H9 (cell line): ENCODE data around the gene BNIP5. TPM values are rescaled to one million over a fixed set of nuclear protein-coding genes. Genes with fewer than 3 reads are reported as not detected.

ENCODE experiments used
- DNase-seq: peaks from one replicate; pipeline ENCODE4 v3.0.0-alpha.2; 2017
- H2AFZ ChIP-seq: one replicate; pipeline ENCODE4 v1.6.1; 2013; ENCODE audit warnings: mild to moderate bottlenecking, low read length, control low read depth, moderate library complexity
- H2AK5ac ChIP-seq: 2 replicates; pipeline ENCODE4 v1.6.1; 2013; ENCODE audit warnings: low read length, control low read depth, mixed read lengths; ENCODE audit not compliant: insufficient read length
- H2BK120ac ChIP-seq: one replicate; pipeline ENCODE4 v1.6.1; 2013; ENCODE audit warnings: low read depth, mild to moderate bottlenecking, low read length, control low read depth, inconsistent platforms; ENCODE audit not compliant: poor library complexity, severe bottlenecking
- H2BK12ac ChIP-seq: 2 replicates; pipeline ENCODE4 v1.6.1; 2013; ENCODE audit warnings: low read length, control low read depth, mixed read lengths, low read depth; ENCODE audit not compliant: insufficient read length
- H2BK15ac ChIP-seq: 2 replicates; pipeline ENCODE4 v1.6.1; 2013; ENCODE audit warnings: low read depth, low read length, control low read depth
- H2BK20ac ChIP-seq: one replicate; pipeline ENCODE4 v1.6.1; 2013; ENCODE audit warnings: low read depth, mild to moderate bottlenecking, low read length, control low read depth, inconsistent platforms; ENCODE audit not compliant: poor library complexity, severe bottlenecking
- H2BK5ac ChIP-seq: 2 replicates; pipeline ENCODE4 v1.6.1; 2013; ENCODE audit warnings: low read length, control low read depth, mixed read lengths; ENCODE audit not compliant: insufficient read length
- H3K14ac ChIP-seq: 2 replicates; pipeline ENCODE4 v1.6.1; 2013; ENCODE audit warnings: low read length, control low read depth; ENCODE audit not compliant: insufficient read depth
- H3K18ac ChIP-seq: 2 replicates; pipeline ENCODE4 v1.6.1; 2013; ENCODE audit warnings: low read depth, mild to moderate bottlenecking, mixed read lengths, low read length, control low read depth; ENCODE audit not compliant: insufficient read length
- H3K23ac ChIP-seq: 2 replicates; pipeline ENCODE4 v1.6.1; 2013; ENCODE audit warnings: low read length, control low read depth, mixed read lengths, low read depth; ENCODE audit not compliant: insufficient read length
- H3K23me2 ChIP-seq: 2 replicates; pipeline ENCODE4 v1.6.1; 2013; ENCODE audit warnings: low read depth, mild to moderate bottlenecking, mixed read lengths, low read length, control low read depth; ENCODE audit not compliant: insufficient read length, poor library complexity, severe bottlenecking
- H3K27ac ChIP-seq: 2 replicates; pipeline ENCODE4 v1.5.1; 2013; ENCODE audit warnings: low read length, control low read depth, mixed read lengths, low read depth; ENCODE audit not compliant: insufficient read length
- H3K27me3 ChIP-seq: 2 replicates; pipeline ENCODE4 v1.6.1; 2013; ENCODE audit warnings: low read length, control low read depth, inconsistent platforms; ENCODE audit not compliant: insufficient read depth
- H3K4ac ChIP-seq: 2 replicates; pipeline ENCODE4 v1.6.1; 2013; ENCODE audit warnings: low read depth, mild to moderate bottlenecking, control low read depth, inconsistent platforms, low read length, moderate library complexity
- H3K4me1 ChIP-seq: 2 replicates; pipeline ENCODE4 v1.6.1; 2013; ENCODE audit warnings: low read length, control low read depth, inconsistent platforms; ENCODE audit not compliant: insufficient read depth
- H3K4me2 ChIP-seq: 2 replicates; pipeline ENCODE4 v1.6.1; 2013; ENCODE audit warnings: low read length, control low read depth, mixed read lengths; ENCODE audit not compliant: insufficient read length, insufficient read depth
- H3K56ac ChIP-seq: 2 replicates; pipeline ENCODE4 v1.6.1; 2013; ENCODE audit warnings: low read depth, mild to moderate bottlenecking, mixed read lengths, low read length, control low read depth; ENCODE audit not compliant: insufficient read length
- H3K79me1 ChIP-seq: 2 replicates; pipeline ENCODE4 v1.6.1; 2013; ENCODE audit warnings: low read depth, mild to moderate bottlenecking, moderate library complexity, low read length, control low read depth, inconsistent platforms; ENCODE audit not compliant: insufficient read depth, poor library complexity, severe bottlenecking
- H3K79me2 ChIP-seq: 2 replicates; pipeline ENCODE4 v1.6.1; 2013; ENCODE audit warnings: low read length, control low read depth, inconsistent platforms; ENCODE audit not compliant: insufficient read depth
- H3K9ac ChIP-seq: 2 replicates; pipeline ENCODE4 v1.6.1; 2013; ENCODE audit warnings: low read length, control low read depth, mixed read lengths; ENCODE audit not compliant: insufficient read length; ENCODE audit errors: extremely low read depth
- H3K9me3 ChIP-seq: one replicate; pipeline ENCODE4 v1.6.1; 2013; ENCODE audit warnings: low read depth, low read length, inconsistent platforms; ENCODE audit not compliant: control insufficient read depth
- H3T11ph ChIP-seq: one replicate; pipeline ENCODE4 v1.6.1; 2013; ENCODE audit warnings: mild to moderate bottlenecking, low read length, control low read depth, inconsistent platforms
- H4K20me1 ChIP-seq: one replicate; pipeline ENCODE4 v1.6.1; 2013; ENCODE audit not compliant: control insufficient read depth, insufficient read length, insufficient read depth
- H4K5ac ChIP-seq: 2 replicates; pipeline ENCODE4 v1.6.1; 2013; ENCODE audit warnings: low read depth, mild to moderate bottlenecking, mixed read lengths, low read length, control low read depth; ENCODE audit not compliant: insufficient read length
- H4K8ac ChIP-seq: replicated peaks from 2 replicates; pipeline ENCODE4 v1.6.1; 2013; ENCODE audit warnings: low read length, control low read depth, mixed read lengths, low read depth; ENCODE audit not compliant: insufficient read length
- H4K91ac ChIP-seq: 2 replicates; pipeline ENCODE4 v1.6.1; 2013; ENCODE audit warnings: low read depth, mild to moderate bottlenecking, moderate library complexity, mixed read lengths, low read length, control low read depth; ENCODE audit not compliant: insufficient read length
- H3K27ac Mint-ChIP-seq, 3 experiments: 2 replicates in 2 of 3; 3 replicates in 1 of 3; pipeline ENCODE4 v1.8.0; 2020 to 2021; ENCODE audit warnings: mixed read lengths in 3 of 3, mild to moderate bottlenecking in 1 of 3, moderate library complexity in 1 of 3
- H3K27me3 Mint-ChIP-seq: 2 replicates; pipeline ENCODE4 v1.8.0; 2021; ENCODE audit warnings: low read depth, mild to moderate bottlenecking, moderate library complexity, mixed read lengths
- H3K36me3 Mint-ChIP-seq, 3 experiments: 2 replicates in 2 of 3; 3 replicates in 1 of 3; pipeline ENCODE4 v1.8.0; 2020 to 2021; ENCODE audit warnings: low read depth in 3 of 3, mixed read lengths in 3 of 3; ENCODE audit not compliant: insufficient read depth in 1 of 3
- H3K4me1 Mint-ChIP-seq, 2 experiments: 2 replicates each; pipeline ENCODE4 v1.8.0; 2020; ENCODE audit warnings: mixed read lengths in 2 of 2
- H3K4me3 Mint-ChIP-seq, 2 experiments: 2 replicates in 1 of 2; 3 replicates in 1 of 2; pipeline ENCODE4 v1.8.0; 2020 to 2021; ENCODE audit warnings: mild to moderate bottlenecking in 2 of 2, mixed read lengths in 2 of 2, moderate library complexity in 1 of 2
- H3K9me3 Mint-ChIP-seq, 2 experiments: 2 replicates in 1 of 2; 3 replicates in 1 of 2; pipeline ENCODE4 v1.8.0; 2020; ENCODE audit warnings: mild to moderate bottlenecking in 2 of 2, mixed read lengths in 2 of 2, moderate library complexity in 1 of 2
- WGBS: extraction: QIAGEN DNeasy Blood & Tissue Kit; methylation state at CpG from one replicate; pipeline ENCODE4 v1.1.7; 2013; ENCODE audit warnings: missing lambda C conversion rate, low lambda C conversion rate, mixed read lengths; ENCODE audit not compliant: insufficient read length; ENCODE audit errors: extremely low coverage; 5-methylcytosine and 5-hydroxymethylcytosine counted together
- total RNA-seq: library from RNA; stranded (reverse); gene quantifications from 2 replicates; pipeline ENCODE4 v1.2.1, GENCODE V29; 2021
- TF ChIP-seq, protein P1 (sequence below): fragments of 200-600 bp; sonication (generic); conservative IDR thresholded peaks from 3 replicates; pipeline ENCODE4 v1.8.0; 2021; ENCODE audit warnings: antibody characterized with exemption, mild to moderate bottlenecking

BNIP5 gene
- total RNA-seq, 1 experiment from 2014 or later = not detected

DNA sequence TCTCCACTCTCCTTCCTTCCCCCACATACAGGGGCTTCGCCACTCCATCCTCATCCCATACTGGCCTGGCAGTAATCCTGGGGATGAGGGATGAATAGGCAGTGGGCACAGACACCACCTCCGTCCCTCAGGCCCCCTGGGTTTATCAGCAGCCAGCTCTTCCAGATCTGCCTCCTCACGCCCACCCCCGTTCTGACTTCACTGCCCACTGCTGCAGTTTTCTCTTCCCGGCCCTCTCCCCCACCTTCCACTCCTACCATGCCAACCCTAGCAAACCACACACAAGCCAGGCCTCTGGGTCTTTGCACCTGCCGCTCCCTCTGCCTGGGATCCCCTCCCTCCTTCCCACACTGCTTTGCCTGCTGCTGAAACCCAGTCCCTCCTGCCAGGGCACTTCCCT lies 44.5 kb downstream of the BNIP5 start:
- H3K4me2 ChIP-seq = no peak overlapping the region
- no peak overlapping the region for H3K27ac ChIP-seq
- Mint-ChIP-seq H3K4me1 (peaks cover 10 to 16% of the 10 kb centered on the region in 2 experiments), H3K36me3 (no peaks in the 10 kb centered on the region; a peak in 1 of 7 replicates), H3K9me3 (no peaks in the 10 kb centered on the region), H3K4me3 (no peak overlapping the region), H3K27ac (no peak overlapping the region), H3K27me3 (no peaks in the 10 kb centered on the region)
- H3K9ac ChIP-seq = no peak overlapping the region
- no peak overlapping the region for H4K8ac ChIP-seq
- no peak for DNase-seq
- H3K27me3 ChIP-seq = no peaks in the 10 kb centered on the region
- no peaks in the 10 kb centered on the region for H3K9me3 ChIP-seq
- H3T11ph ChIP-seq = no peak overlapping the region
- no peak overlapping the region for H4K91ac ChIP-seq
- H3K4ac ChIP-seq = no peak overlapping the region
- no peak overlapping the region for H2AK5ac ChIP-seq
- H3K23me2 ChIP-seq = no peaks in the 10 kb centered on the region
- H3K79me2 ChIP-seq = no peaks in the 10 kb centered on the region
- H4K20me1 ChIP-seq = no peaks in the 10 kb centered on the region
- H3K14ac ChIP-seq = no peak overlapping the region; the same call in 1 of the 2 replicates
- TF ChIP-seq, protein P1, sequence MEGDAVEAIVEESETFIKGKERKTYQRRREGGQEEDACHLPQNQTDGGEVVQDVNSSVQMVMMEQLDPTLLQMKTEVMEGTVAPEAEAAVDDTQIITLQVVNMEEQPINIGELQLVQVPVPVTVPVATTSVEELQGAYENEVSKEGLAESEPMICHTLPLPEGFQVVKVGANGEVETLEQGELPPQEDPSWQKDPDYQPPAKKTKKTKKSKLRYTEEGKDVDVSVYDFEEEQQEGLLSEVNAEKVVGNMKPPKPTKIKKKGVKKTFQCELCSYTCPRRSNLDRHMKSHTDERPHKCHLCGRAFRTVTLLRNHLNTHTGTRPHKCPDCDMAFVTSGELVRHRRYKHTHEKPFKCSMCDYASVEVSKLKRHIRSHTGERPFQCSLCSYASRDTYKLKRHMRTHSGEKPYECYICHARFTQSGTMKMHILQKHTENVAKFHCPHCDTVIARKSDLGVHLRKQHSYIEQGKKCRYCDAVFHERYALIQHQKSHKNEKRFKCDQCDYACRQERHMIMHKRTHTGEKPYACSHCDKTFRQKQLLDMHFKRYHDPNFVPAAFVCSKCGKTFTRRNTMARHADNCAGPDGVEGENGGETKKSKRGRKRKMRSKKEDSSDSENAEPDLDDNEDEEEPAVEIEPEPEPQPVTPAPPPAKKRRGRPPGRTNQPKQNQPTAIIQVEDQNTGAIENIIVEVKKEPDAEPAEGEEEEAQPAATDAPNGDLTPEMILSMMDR = no peak
- H4K5ac ChIP-seq = no peak overlapping the region
- H3K18ac ChIP-seq = no peak overlapping the region
- no peaks in the 10 kb centered on the region for H3K4me1 ChIP-seq
- no peaks in the 10 kb centered on the region for H3K79me1 ChIP-seq
- H2BK120ac ChIP-seq = no peak overlapping the region
- H2BK12ac ChIP-seq = no peak overlapping the region
- no peak overlapping the region for H2BK5ac ChIP-seq
- no CpG with 5 or more reads among the region's 6 CpGs for WGBS
- H2BK20ac ChIP-seq = no peak overlapping the region
- no peak overlapping the region for H2AFZ ChIP-seq
- no peak overlapping the region for H2BK15ac ChIP-seq
- H3K23ac ChIP-seq = no peak overlapping the region
- H3K56ac ChIP-seq = no peak overlapping the region
